KG1 (cell line): ENCODE results near the gene MBNL3.
"Not testable (repeated sequence)": the region's sequence is repeated elsewhere in the genome, so short reads cannot be mapped to it uniquely, and the experiment has no call there.

Source experiments
- DNase-seq: peaks from one replicate; lab custom pipeline; 2025; lab: John Stamatoyannopoulos, UW

MBNL3 gene

DNA sequence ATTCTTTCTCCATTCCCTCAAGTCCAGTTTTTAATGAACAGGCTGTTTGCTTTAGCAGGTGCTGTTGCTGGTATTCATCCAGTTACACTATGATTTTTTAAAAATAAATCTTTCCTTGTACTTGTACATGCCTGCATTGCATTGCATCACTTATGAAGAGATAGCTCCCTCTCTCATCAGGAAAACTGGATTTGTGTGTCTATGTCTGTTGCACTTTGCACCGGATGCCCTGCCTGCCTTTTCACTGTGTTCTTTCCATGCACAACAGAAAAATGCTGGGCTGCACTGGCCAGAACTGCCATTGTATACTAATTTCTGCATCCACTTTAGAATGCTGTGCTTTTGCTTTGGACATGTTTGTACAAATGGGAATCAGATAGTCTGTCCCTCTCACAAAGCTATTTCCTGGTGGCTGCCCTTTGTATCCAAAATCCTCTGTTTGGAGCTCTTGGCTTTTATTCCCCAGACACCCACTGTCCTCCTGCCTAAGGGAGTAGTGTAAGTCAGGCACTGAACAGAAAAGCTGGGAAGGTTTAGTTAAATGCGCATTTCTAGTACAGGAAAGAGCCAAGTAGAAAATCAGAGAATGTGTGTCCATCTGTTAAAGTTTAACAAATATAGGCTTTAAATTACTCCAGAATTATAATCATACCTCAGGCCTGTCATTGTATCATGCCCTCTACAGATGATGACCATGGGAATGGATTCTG lies 119.1 kb downstream of the MBNL3 start:
- no peak for DNase-seq

- no peak for DNase-seq
Observed at GRCh38 chrX:132367984-132368383, 120.9 kb downstream of the MBNL3 start.

DNA sequence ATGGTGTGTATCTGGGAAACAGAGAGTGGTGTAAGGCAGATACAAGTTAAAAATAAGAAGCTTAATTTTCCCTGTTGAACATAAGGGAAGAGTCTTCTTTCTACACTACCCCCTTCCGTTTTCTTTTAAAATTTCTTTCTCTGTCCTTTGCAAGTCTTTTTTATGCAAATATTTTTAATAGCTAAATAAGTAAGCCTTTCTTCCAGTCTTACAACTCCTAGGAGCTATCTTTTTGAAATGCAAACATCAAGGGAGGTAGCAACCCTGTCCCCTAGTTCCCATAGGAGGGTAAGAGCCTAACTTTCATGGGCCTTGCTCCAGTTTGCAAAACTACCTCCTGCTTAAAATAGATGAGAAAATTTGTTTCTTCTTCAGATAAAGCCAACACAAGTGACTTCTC lies 121.5 kb downstream of the MBNL3 start:
- DNase-seq = no peak

DNA sequence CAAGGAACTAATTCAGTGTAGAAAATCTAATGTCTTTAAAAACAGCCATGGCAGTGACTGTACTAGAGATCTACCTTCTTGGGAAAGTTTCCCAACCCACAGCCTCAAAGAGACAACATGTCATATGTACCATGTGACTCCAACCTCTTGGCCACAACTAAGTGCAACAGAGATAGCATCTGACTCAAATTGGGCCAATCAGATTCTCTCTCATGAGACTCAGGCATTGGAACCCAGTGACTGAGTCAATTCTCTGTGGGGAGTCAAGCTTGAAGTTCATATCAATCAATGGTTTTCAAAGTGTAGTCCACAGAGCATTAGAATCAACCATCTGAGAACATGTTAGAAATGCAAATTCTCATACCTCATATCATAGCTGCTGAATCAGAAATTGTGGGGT lies 123.3 kb downstream of the MBNL3 start:
- no peak for DNase-seq

DNA sequence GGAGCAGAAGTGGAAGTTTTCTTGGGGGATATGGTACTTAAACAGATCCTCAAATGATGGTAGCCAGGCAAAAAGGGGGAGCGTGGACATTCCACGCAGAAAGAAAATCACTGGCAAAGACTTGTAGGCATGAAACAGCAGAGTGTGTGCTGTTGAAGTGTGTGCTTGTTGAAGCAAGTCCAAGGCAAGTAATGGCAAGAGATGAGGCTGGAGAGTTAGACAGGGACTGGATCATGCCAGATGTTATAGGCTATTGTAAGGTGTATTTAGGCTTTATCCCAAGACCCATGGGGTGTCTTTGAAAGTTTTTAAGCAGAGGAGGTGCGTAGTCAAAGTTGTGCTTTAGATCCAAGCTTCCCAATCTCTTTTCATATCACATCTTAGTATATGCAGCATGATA lies 124.5 kb downstream of the MBNL3 start:
- no peak for DNase-seq

DNA sequence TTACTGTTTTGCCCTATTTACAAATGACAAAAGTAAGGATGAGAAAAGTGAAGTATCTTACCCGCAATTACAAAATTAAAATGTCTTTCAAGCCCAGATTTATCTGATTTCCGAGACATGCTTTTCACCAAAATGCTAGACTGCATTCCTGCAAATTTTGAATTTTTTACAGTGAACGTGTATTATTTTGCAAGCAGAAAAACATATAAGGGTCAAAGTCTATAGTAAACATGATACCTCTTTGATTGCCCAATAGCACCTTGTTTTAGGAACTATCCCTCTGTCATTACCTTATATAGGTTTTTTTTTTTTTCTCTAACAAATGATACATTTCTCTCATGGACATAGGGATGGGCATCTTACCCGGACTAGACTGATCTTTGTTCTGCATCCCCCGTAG lies 135.4 kb downstream of the MBNL3 start:
- no peak for DNase-seq

DNA sequence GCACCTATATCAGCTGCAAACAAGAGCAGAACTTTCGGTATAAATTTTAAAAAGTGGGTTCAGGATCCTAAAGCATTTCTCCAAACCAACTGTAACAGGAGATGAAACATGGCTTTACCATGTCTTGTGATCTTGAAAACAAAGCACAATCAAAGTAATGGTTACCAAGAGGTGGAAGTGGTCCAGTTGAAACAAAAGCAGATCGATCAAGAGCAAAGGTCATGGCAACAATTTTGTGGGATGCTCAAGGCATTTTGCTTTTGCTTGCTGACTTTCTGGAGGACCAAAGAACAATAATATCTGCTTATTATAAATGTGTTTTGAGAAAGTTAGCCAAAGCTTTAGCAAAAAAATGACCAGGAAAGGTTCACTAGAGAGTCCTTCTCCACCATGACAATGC lies 152.7 kb downstream of the MBNL3 start:
- no peak for DNase-seq

DNA sequence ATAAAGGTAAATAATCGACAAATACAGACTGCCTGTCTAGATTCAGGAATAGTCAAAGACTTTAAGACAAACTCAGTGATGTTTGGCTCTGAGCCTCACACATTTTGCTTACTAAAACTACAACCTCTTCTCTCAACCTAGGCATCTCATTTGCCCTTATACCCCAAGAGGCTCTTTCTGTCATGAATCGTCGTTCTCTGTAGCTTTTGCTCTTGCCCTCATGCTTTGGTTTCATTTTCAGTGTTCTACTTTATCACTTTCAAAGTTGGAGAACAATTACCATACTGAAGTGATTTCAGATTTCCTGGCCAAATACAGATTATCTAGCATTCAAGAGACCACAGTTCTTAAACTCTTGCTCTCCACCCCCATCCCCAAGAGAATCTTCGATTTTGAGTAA lies 155.5 kb downstream of the MBNL3 start:
- no peak for DNase-seq

- no peak for DNase-seq
Observed at GRCh38 chrX:132331532-132331931, 157.3 kb downstream of the MBNL3 start.

- DNase-seq = no peak
Observed at GRCh38 chrX:132331000-132331399, 157.8 kb downstream of the MBNL3 start.

DNA sequence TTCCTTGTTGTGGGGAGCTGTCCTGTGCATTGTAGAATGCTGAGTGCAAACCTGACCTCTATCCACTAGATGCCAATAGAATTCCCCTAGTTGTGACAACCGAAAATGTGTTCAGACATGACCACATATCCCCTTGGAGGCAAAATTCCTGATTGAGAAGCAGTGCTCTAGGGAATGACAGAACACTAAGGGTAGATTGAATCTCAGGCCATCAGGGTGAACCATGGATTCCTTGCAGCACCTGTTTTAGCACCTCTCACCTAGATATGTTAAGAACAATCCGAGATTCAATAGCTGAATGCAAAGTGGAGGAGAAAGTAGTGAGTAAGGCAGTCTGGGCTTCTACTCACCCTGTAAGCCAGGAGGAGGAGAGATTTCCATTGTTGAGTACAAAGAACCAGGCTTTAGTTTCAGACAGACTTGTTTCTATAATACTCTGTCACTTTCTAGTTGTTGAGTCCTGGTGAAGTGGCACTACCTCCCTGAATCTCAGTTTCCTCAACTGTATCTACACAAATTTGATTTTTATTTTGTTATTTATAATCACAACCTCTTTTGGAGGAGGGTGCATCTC lies 158.6 kb downstream of the MBNL3 start:
- no peak for DNase-seq

DNA sequence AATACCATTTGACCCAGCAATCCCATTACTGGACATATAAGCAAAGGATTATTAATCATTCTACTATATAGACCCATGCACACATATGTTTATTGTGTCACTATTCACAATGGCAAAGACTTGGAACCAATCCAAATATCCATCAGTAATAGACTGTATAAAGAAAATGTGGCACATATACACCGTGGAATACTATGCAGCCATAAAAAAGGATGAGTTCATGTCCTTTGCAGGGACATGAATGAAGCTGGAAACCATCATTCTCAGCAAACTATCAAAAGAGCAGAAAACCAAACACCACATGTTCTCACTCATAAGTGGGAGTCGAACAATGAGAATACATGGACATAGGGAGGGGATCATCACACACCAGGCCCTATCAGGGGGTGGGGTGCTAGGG lies 161.9 kb downstream of the MBNL3 start:
- not testable (repeated sequence) for DNase-seq
